Tibial nerve (tissue), 4 donors: ENCODE measurements around the gene TANC1.

Experiments used
- CTCF ChIP-seq, 5 experiments: fragments of 200-600 bp in 3 of 5; fragments of 450-650 bp in 2 of 5; sonication (generic) in 3 of 5; IDR thresholded peaks; one replicate each; pipeline ENCODE4 v1.5.1; 2016 to 2019; ENCODE audit warnings: antibody characterized with exemption in 5 of 5, mild to moderate bottlenecking in 3 of 5, moderate library complexity in 2 of 5
- EP300 ChIP-seq, 2 donors: sonication (generic); formaldehyde crosslinking; IDR thresholded peaks; one replicate each; pipeline ENCODE4 v1.6.1; 2017; ENCODE audit warnings: antibody characterized with exemption in 2 of 2, mild to moderate bottlenecking in 1 of 2

GRCh38 chr2:158979772-158980171, 11.3 kb downstream of the TANC1 start:
- no peak for TF ChIP-seq CTCF (IDR thresholded peaks at IDR 0.05)
- no peak for TF ChIP-seq EP300 (IDR thresholded peaks at IDR 0.05)
